H1 (cell line): ENCODE measurements around the gene FAIM2. TPM values are rescaled to one million over a fixed set of nuclear protein-coding genes. Genes with fewer than 3 reads are reported as not detected.
A peak's percentile ranks its signal among the peaks of the same experiment; 100 is the strongest.

Experiments used
- CTCF ChIA-PET: fragments of 300-600 bp; sonication (Branson Sonifier 250); formaldehyde crosslinking; loops from one replicate; lab custom pipeline; 2021; ENCODE audit not compliant: partially characterized antibody; lab: Charles Lee
- POLR2A ChIA-PET: fragments of 300-600 bp; sonication (Branson Sonifier 250); formaldehyde crosslinking; loops from one replicate; lab custom pipeline; 2021; ENCODE audit warnings: inconsistent platforms; ENCODE audit not compliant: partially characterized antibody; lab: Charles Lee
- DNase-seq, 2 experiments: peaks; one replicate each; pipeline versions ENCODE4 v3.0.0 to v3.0.0-alpha.2; 2010 to 2022; ENCODE audit warnings: low spot score in 2 of 2, low read depth in 1 of 2, mixed read lengths in 1 of 2
- FAIRE-seq: peaks from 2 replicates; lab custom pipeline; 2011; peaks lifted over from hg19 to GRCh38; lab: Jason Lieb, UNC
- H2AFZ ChIP-seq: 2 replicates; pipeline ENCODE4 v1.8.1; 2012; ENCODE audit warnings: low read length, inconsistent platforms
- H2AK5ac ChIP-seq: 2 replicates; pipeline ENCODE4 v1.6.1; 2013; ENCODE audit warnings: low read depth, low read length
- H2BK120ac ChIP-seq: replicated peaks from 2 replicates; pipeline ENCODE3; 2013; ENCODE audit warnings: low read depth, low read length, inconsistent platforms
- H2BK12ac ChIP-seq: 2 replicates; pipeline ENCODE4 v1.6.1; 2013; ENCODE audit warnings: low read depth, low read length
- H2BK15ac ChIP-seq: 2 replicates; pipeline ENCODE4 v1.6.1; 2013; ENCODE audit warnings: low read length
- H2BK20ac ChIP-seq: 2 replicates; pipeline ENCODE4 v1.6.1; 2013; ENCODE audit warnings: low read length
- H2BK5ac ChIP-seq: 2 replicates; pipeline ENCODE4 v1.6.1; 2013; ENCODE audit warnings: low read depth, low read length
- H3K14ac ChIP-seq: 2 replicates; pipeline ENCODE4 v1.6.1; 2013; ENCODE audit warnings: inconsistent platforms; ENCODE audit not compliant: insufficient read length
- H3K18ac ChIP-seq: 2 replicates; pipeline ENCODE4 v1.6.1; 2013; ENCODE audit warnings: low read length; ENCODE audit errors: extremely low read depth
- H3K23ac ChIP-seq: 2 replicates; pipeline ENCODE4 v1.6.1; 2013; ENCODE audit warnings: inconsistent platforms; ENCODE audit not compliant: insufficient read length
- H3K23me2 ChIP-seq: 2 replicates; pipeline ENCODE4 v1.6.1; 2013; ENCODE audit warnings: low read depth, low read length
- H3K27ac ChIP-seq: 2 replicates; pipeline ENCODE4 v1.6.1; 2011; ENCODE audit warnings: low read depth, low read length, inconsistent platforms
- H3K27me3 ChIP-seq, 4 experiments: replicated peaks in 1 of 4; 1 replicate in 1 of 4; 2 replicates in 3 of 4; pipeline versions ENCODE4 v1.6.1 to v1.8.1; 2011 to 2013; ENCODE audit warnings: low read length in 3 of 4, mild to moderate bottlenecking in 3 of 4, inconsistent platforms in 2 of 4, mixed read lengths in 2 of 4, moderate library complexity in 1 of 4; ENCODE audit not compliant: control insufficient read depth in 3 of 4, insufficient read depth in 3 of 4; ENCODE audit errors: extremely low read depth in 1 of 4
- H3K36me3 ChIP-seq, 4 experiments: 2 replicates each; pipeline versions ENCODE4 v1.6.1 to v1.8.1; 2011 to 2013; ENCODE audit warnings: mild to moderate bottlenecking in 4 of 4, low read length in 3 of 4, moderate library complexity in 2 of 4, control low read depth in 1 of 4, inconsistent platforms in 1 of 4; ENCODE audit not compliant: insufficient read depth in 4 of 4, control insufficient read depth in 2 of 4
- H3K4ac ChIP-seq: replicated peaks from 2 replicates; pipeline ENCODE3; 2013; ENCODE audit warnings: low read length, low read depth, mixed read lengths, inconsistent platforms; ENCODE audit not compliant: insufficient read length
- H3K4me1 ChIP-seq, 4 experiments: replicated peaks in 1 of 4; 1 replicate in 1 of 4; 2 replicates in 3 of 4; pipeline versions ENCODE4 v1.6.1 to v1.8.1; 2011 to 2013; ENCODE audit warnings: low read length in 3 of 4, inconsistent platforms in 2 of 4, mixed read lengths in 1 of 4; ENCODE audit not compliant: insufficient read depth in 4 of 4, control insufficient read depth in 3 of 4
- H3K4me2 ChIP-seq, 2 experiments: 2 replicates each; pipeline versions ENCODE4 v1.6.1 to v1.8.1; 2011 to 2013; ENCODE audit warnings: low read depth in 2 of 2, low read length in 2 of 2, control low read depth in 1 of 2, inconsistent platforms in 1 of 2, mild to moderate bottlenecking in 1 of 2; ENCODE audit not compliant: insufficient read depth in 1 of 2
- H3K4me3 ChIP-seq, 4 experiments: fragments of 200-600, 300-600 bp in 1 of 4; sonication (generic), shearing (Covaris generic), sonication (Bioruptor Twin) in 1 of 4; 2 replicates each; pipeline versions ENCODE4 v1.5.1 to v1.8.1; 2011 to 2016; ENCODE audit warnings: low read length in 4 of 4, low read depth in 3 of 4, control low read depth in 2 of 4, inconsistent platforms in 2 of 4, mild to moderate bottlenecking in 2 of 4, mixed read lengths in 1 of 4, moderate library complexity in 1 of 4; ENCODE audit not compliant: insufficient read depth in 2 of 4; ENCODE audit errors: extremely low read depth in 1 of 4
- H3K56ac ChIP-seq: replicated peaks from 2 replicates; pipeline ENCODE3; 2013; ENCODE audit warnings: low read depth, mild to moderate bottlenecking, mixed read lengths, low read length, inconsistent platforms; ENCODE audit not compliant: insufficient read length
- H3K79me1 ChIP-seq: 2 replicates; pipeline ENCODE4 v1.6.1; 2013; ENCODE audit warnings: low read depth, low read length, control low read depth
- H3K79me2 ChIP-seq, 2 experiments: 2 replicates each; pipeline versions ENCODE4 v1.6.1 to v1.8.1; 2012 to 2013; ENCODE audit warnings: low read length in 2 of 2, mild to moderate bottlenecking in 2 of 2, inconsistent platforms in 1 of 2; ENCODE audit not compliant: insufficient read depth in 2 of 2, control insufficient read depth in 1 of 2
- H3K9ac ChIP-seq, 4 experiments: replicated peaks in 1 of 4; 1 replicate in 1 of 4; 2 replicates in 3 of 4; pipeline versions ENCODE4 v1.6.1 to v1.8.1; 2011 to 2013; ENCODE audit warnings: low read depth in 3 of 4, low read length in 3 of 4, control low read depth in 2 of 4, mild to moderate bottlenecking in 2 of 4, moderate library complexity in 2 of 4, inconsistent platforms in 1 of 4; ENCODE audit errors: extremely low read depth in 1 of 4
- H3K9me3 ChIP-seq, 2 experiments: 2 replicates each; pipeline versions ENCODE4 v1.6.1 to v1.8.1; 2012 to 2013; ENCODE audit warnings: mild to moderate bottlenecking in 2 of 2, moderate library complexity in 2 of 2, control low read depth in 1 of 2, inconsistent platforms in 1 of 2, low read depth in 1 of 2, low read length in 1 of 2, mixed read lengths in 1 of 2; ENCODE audit not compliant: insufficient read depth in 2 of 2
- H4K20me1 ChIP-seq, 2 experiments: replicated peaks in 1 of 2; 2 replicates each; pipeline versions ENCODE3 to v1.8.1; 2011 to 2013; ENCODE audit warnings: inconsistent platforms in 2 of 2, low read length in 2 of 2, mild to moderate bottlenecking in 1 of 2; ENCODE audit not compliant: insufficient read depth in 2 of 2, control insufficient read depth in 1 of 2
- H4K5ac ChIP-seq: 2 replicates; pipeline ENCODE4 v1.6.1; 2013; ENCODE audit warnings: low read length, low read depth, mixed read lengths, inconsistent platforms; ENCODE audit not compliant: insufficient read length
- H4K8ac ChIP-seq: 2 replicates; pipeline ENCODE4 v1.8.0; 2013; ENCODE audit warnings: mild to moderate bottlenecking, moderate library complexity, low read length, inconsistent platforms; ENCODE audit not compliant: insufficient read depth; ENCODE audit errors: extremely low read depth
- H4K91ac ChIP-seq: replicated peaks from 2 replicates; pipeline ENCODE3; 2013; ENCODE audit warnings: low read length, mixed read lengths, inconsistent platforms; ENCODE audit not compliant: insufficient read length
- BACH1 ChIP-seq: IDR thresholded peaks from 2 replicates; pipeline ENCODE4 v1.6.1; 2012; ENCODE audit warnings: low read length, improper control_type of control experiment
- EP300 ChIP-seq, 2 experiments: IDR thresholded peaks; 1 replicate in 1 of 2; 2 replicates in 1 of 2; pipeline ENCODE4 v1.6.1; 2011 to 2012; ENCODE audit warnings: low read depth in 2 of 2, low read length in 2 of 2, mild to moderate bottlenecking in 2 of 2, borderline replicate concordance in 1 of 2, inconsistent platforms in 1 of 2, moderate library complexity in 1 of 2
- HDAC6 ChIP-seq: IDR thresholded peaks from one replicate; pipeline ENCODE4 v1.7.1; 2012; ENCODE audit warnings: low read depth, mild to moderate bottlenecking, inconsistent platforms, low read length, moderate library complexity
- MAFK ChIP-seq: IDR thresholded peaks from 2 replicates; pipeline ENCODE4 v1.6.1; 2012; ENCODE audit warnings: low read depth, mild to moderate bottlenecking, improper control_type of control experiment, low read length
- POLR2A ChIP-seq, 2 experiments: IDR thresholded peaks; 1 replicate in 1 of 2; 2 replicates in 1 of 2; pipeline ENCODE4 v1.6.1; 2011; ENCODE audit warnings: low read depth in 2 of 2, low read length in 2 of 2, mild to moderate bottlenecking in 2 of 2; ENCODE audit errors: control extremely low read depth in 1 of 2
- POLR2AphosphoS5 ChIP-seq: IDR thresholded peaks from 2 replicates; pipeline ENCODE4 v1.6.1; 2011; ENCODE audit warnings: low read depth, low read length
- SIRT6 ChIP-seq: IDR thresholded peaks from one replicate; pipeline ENCODE4 v1.7.1; 2012; ENCODE audit warnings: low read length, inconsistent platforms
- TAF1 ChIP-seq: IDR thresholded peaks from 2 replicates; pipeline ENCODE4 v1.6.1; 2011; ENCODE audit warnings: mild to moderate bottlenecking, low read depth, low read length
- TCF12 ChIP-seq: IDR thresholded peaks from 2 replicates; pipeline ENCODE4 v1.6.1; 2011; ENCODE audit warnings: low read depth, mild to moderate bottlenecking, low read length
- YY1 ChIP-seq: IDR thresholded peaks from 2 replicates; pipeline ENCODE4 v1.6.1; 2011; ENCODE audit warnings: low read depth, mild to moderate bottlenecking, low read length
- WGBS, 2 experiments: shearing (Covaris generic) in 1 of 2; methylation state at CpG; one replicate each; pipeline versions ENCODE4 v1.1.6 to v1.1.7; 2013 to 2015; ENCODE audit warnings: low lambda C conversion rate in 2 of 2, mixed read lengths in 2 of 2, inconsistent platforms in 1 of 2, low coverage in 1 of 2, missing lambda C conversion rate in 1 of 2; ENCODE audit not compliant: insufficient replicate concordance in 2 of 2, insufficient coverage in 1 of 2, insufficient read length in 1 of 2; ENCODE audit errors: extremely low coverage in 1 of 2, missing lambda C conversion rate in 1 of 2; 5-methylcytosine and 5-hydroxymethylcytosine counted together
- polyA plus RNA-seq, 7 experiments: library from polyadenylated mRNA; depleted of rRNA in 3 of 7; stranded (reverse) in 5 of 7; unstranded in 2 of 7; fragments of >200 nt in 5 of 7; fragments of 200-250 nt in 2 of 7; gene quantifications; 1 replicate in 5 of 7; 2 replicates in 1 of 7; 4 replicates in 1 of 7; pipeline versions ENCODE4 v1.2.1 to v1.2.3, GENCODE V29; 2011 to 2013; ENCODE audit warnings: missing spikeins in 2 of 7, mixed read lengths in 2 of 7
- total RNA-seq: library from RNA; stranded (reverse); fragmentation: NEBNext Ultra II Directional; extraction: Animal tissue kit (Norgen Biotek cat#: 25700); gene quantifications from 2 replicates; pipeline ENCODE4 v1.2.1, GENCODE V29; 2021
- TF ChIP-seq, protein P1 (sequence below): IDR thresholded peaks from 2 replicates; pipeline ENCODE4 v1.6.1; 2012; ENCODE audit warnings: inconsistent platforms

The FAIM2 gene
- total and polyA plus RNA-seq, 2 of the 8 experiments (the other 6 are each of a cell fraction or from before 2014, with no cell fraction given): 0.89 to 1.3 TPM

DNA sequence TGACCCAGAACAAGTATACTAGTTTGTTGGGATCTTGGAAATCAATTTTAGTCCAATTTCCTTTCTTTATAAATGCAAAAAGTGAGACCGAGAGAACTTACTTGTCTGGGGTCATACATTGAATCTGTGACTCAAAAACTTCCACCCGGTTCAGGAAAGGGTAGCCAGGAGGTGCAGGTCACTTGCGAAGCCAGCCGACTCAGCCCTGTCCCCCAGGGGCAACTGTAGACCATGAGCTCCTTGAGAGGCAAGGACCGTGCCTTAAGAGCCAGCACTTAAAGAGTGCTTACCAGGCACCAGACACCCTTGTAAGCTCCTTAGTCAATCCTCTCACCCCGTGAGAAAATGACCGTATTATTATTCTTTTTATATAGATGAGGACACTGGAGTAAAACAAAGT lies 60.3 kb downstream of the FAIM2 start:
- Histone ChIP-seq H2AK5ac (no peak overlapping the region), H3K36me3 (no peaks in the 10 kb centered on the region), H2BK12ac (no peak overlapping the region), H3K4me2 (peak overlapping the region; percentile 67 to 84), H3K9me3 (no peaks in the 10 kb centered on the region), H3K27ac (no peak overlapping the region), H3K4me1 (peaks cover 2 to 5% (median 4%) of the 10 kb centered on the region in 4 experiments; a peak in 4 of 7 replicates), H4K8ac (no peak overlapping the region; the same call in 1 of the 2 replicates), H4K20me1 (peaks cover 0 to 1% of the 10 kb centered on the region in 2 experiments), H3K4ac (no peak overlapping the region), H2BK20ac (no peak overlapping the region), H3K9ac (peak overlapping the region in 1 of 4 experiments; percentile 53; a peak in 2 of 7 replicates), H2BK15ac (no peak overlapping the region), H3K79me2 (no peaks in the 10 kb centered on the region; a peak in 1 of 4 replicates), H3K23me2 (peaks cover 4% of the 10 kb centered on the region; the same call in 1 of the 2 replicates), H3K79me1 (no peaks in the 10 kb centered on the region), H3K14ac (no peak overlapping the region), H4K5ac (peak overlapping the region; percentile 30), H3K23ac (no peak overlapping the region), H2BK120ac (no peak overlapping the region), H3K4me3 (peak overlapping the region; percentile 63 to 90 (median 84)), H2BK5ac (0 out of 2 replicates have a peak overlapping the region, but pooled peaks have one; percentile 68), H2AFZ (peak overlapping the region; percentile 76; the same call in 1 of the 2 replicates), H3K27me3 (no peaks in the 10 kb centered on the region; a peak in 2 of 7 replicates), H4K91ac (no peak overlapping the region), H3K18ac (no peak overlapping the region), H3K56ac (no peak overlapping the region)
- DNase-seq: no peak
- FAIRE-seq: no peak
- ChIA-PET POLR2A (interaction anchor here (0.6 to 4.0 kb wide), 12 partner anchors 8 to 241 kb away, joined by 3 to 35 read pairs (median 4); partner anchors contain the start of genes NCKAP5L, SMARCD1 and TMBIM6), CTCF (interaction anchor here (1.1 to 1.8 kb wide), 6 partner anchors 12 to 227 kb away, joined by 3 to 7 read pairs (median 4); no protein-coding TSS in a partner anchor)
- WGBS, 2 experiments: 79% methylated on average over 7 of the region's 7 CpGs; no CpG with 5 or more reads in 1 of the 2 experiments
- no peak for TF ChIP-seq EP300 (IDR thresholded peaks at IDR 0.05; ENCODE audit: borderline replicate concordance in 1 of 2, low read depth in 2 of 2, low read length in 2 of 2)
- no peak for TF ChIP-seq TAF1
- no peak for TF ChIP-seq HDAC6
- TF ChIP-seq TCF12: no peak
- TF ChIP-seq SIRT6: no peak
- TF ChIP-seq, protein P1, sequence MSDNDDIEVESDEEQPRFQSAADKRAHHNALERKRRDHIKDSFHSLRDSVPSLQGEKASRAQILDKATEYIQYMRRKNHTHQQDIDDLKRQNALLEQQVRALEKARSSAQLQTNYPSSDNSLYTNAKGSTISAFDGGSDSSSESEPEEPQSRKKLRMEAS: no peak
- no peak for TF ChIP-seq POLR2AphosphoS5
- no peak for TF ChIP-seq POLR2A (IDR thresholded peaks at IDR 0.05; ENCODE audit: control extremely low read depth in 1 of 2, low read depth in 2 of 2, low read length in 2 of 2)
- TF ChIP-seq YY1: no peak
- no peak for TF ChIP-seq MAFK
- no peak for TF ChIP-seq BACH1
